Measurements from ENCODE around the gene AVPR2.

- no peak for TF ChIP-seq ZNF23 (tag by site-specific recombination; IDR thresholded peaks at IDR 0.05; ENCODE audit: borderline replicate concordance)
- TF ChIP-seq CTCF (tag by site-specific recombination; IDR thresholded peaks at IDR 0.05): no peak
- TF ChIP-seq ZNF776 (tag by site-specific recombination; IDR thresholded peaks at IDR 0.05; ENCODE audit: borderline replicate concordance): no peak
- TF ChIP-seq ZBTB1 (tag by site-specific recombination; IDR thresholded peaks at IDR 0.05): no peak
- TF ChIP-seq ZNF121 (tag by site-specific recombination; IDR thresholded peaks at IDR 0.05): no peak
- no peak for TF ChIP-seq ZNF510 (tag by site-specific recombination; IDR thresholded peaks at IDR 0.05; ENCODE audit: insufficient replicate concordance)
- TF ChIP-seq, protein P1, sequence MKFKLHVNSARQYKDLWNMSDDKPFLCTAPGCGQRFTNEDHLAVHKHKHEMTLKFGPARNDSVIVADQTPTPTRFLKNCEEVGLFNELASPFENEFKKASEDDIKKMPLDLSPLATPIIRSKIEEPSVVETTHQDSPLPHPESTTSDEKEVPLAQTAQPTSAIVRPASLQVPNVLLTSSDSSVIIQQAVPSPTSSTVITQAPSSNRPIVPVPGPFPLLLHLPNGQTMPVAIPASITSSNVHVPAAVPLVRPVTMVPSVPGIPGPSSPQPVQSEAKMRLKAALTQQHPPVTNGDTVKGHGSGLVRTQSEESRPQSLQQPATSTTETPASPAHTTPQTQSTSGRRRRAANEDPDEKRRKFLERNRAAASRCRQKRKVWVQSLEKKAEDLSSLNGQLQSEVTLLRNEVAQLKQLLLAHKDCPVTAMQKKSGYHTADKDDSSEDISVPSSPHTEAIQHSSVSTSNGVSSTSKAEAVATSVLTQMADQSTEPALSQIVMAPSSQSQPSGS (tag by site-specific recombination; IDR thresholded peaks at IDR 0.05; ENCODE audit: low read depth): no peak
- no peak for TF ChIP-seq ZNF501 (tag by site-specific recombination; IDR thresholded peaks at IDR 0.05)
- no peak for TF ChIP-seq OSR2 (tag by site-specific recombination; IDR thresholded peaks at IDR 0.05)
- TF ChIP-seq REST (tag by site-specific recombination; IDR thresholded peaks at IDR 0.05): no peak
- TF ChIP-seq ZNF292 (tag by site-specific recombination; IDR thresholded peaks at IDR 0.05; ENCODE audit: borderline replicate concordance, low read depth): no peak
These were observed 2.1 kb upstream of the AVPR2 start for GRCh38 chrX:153902385-153902784.
